WTC11 (cell line): ENCODE data around the gene NPTN.

Source experiments
- CREB1 ChIP-seq: sonication (generic); formaldehyde crosslinking; IDR thresholded peaks from 2 replicates; pipeline ENCODE4 v1.8.0; 2023; ENCODE audit warnings: mild to moderate bottlenecking, missing genetic modification reagents
- FOXP1 ChIP-seq: sonication (generic); formaldehyde crosslinking; IDR thresholded peaks from 2 replicates; pipeline ENCODE4 v1.8.0; 2022; ENCODE audit warnings: missing genetic modification reagents, mild to moderate bottlenecking, moderate library complexity, borderline replicate concordance
- IRF2 ChIP-seq: sonication (generic); formaldehyde crosslinking; IDR thresholded peaks from 2 replicates; pipeline ENCODE4 v1.8.0; 2022; ENCODE audit warnings: low read depth, missing genetic modification reagents, borderline replicate concordance
- NFE2L1 ChIP-seq: sonication (generic); formaldehyde crosslinking; IDR thresholded peaks from 2 replicates; pipeline ENCODE4 v1.8.1; 2023; ENCODE audit warnings: missing genetic modification reagents
- PRRX2 ChIP-seq: fragments of 250-450 bp; sonication (Bioruptor Pico); IDR thresholded peaks from 2 replicates; pipeline ENCODE4 v1.8.0; 2021; ENCODE audit warnings: mild to moderate bottlenecking
- SP1 ChIP-seq: sonication (generic); formaldehyde crosslinking; conservative IDR thresholded peaks from 2 replicates; pipeline ENCODE4 v1.8.1; 2022; ENCODE audit warnings: missing genetic modification reagents
- TEAD4 ChIP-seq: sonication (generic); formaldehyde crosslinking; IDR thresholded peaks from 2 replicates; pipeline ENCODE4 v1.8.0; 2022; ENCODE audit warnings: mild to moderate bottlenecking, missing genetic modification reagents
- TF ChIP-seq, protein P1 (sequence below): fragments of 200-600 bp; IDR thresholded peaks from 2 replicates; pipeline ENCODE4 v1.8.0; 2022; ENCODE audit warnings: antibody characterized with exemption
- TF ChIP-seq, protein P2 (sequence below): sonication (generic); formaldehyde crosslinking; IDR thresholded peaks from 2 replicates; pipeline ENCODE4 v1.8.1; 2023; ENCODE audit warnings: mild to moderate bottlenecking, moderate library complexity, missing genetic modification reagents
- TF ChIP-seq, protein P3 (sequence below): sonication (generic); formaldehyde crosslinking; IDR thresholded peaks from 2 replicates; pipeline ENCODE4 v1.8.0; 2023; ENCODE audit warnings: mild to moderate bottlenecking, missing genetic modification reagents
- TF ChIP-seq, protein P4 (sequence below): sonication (generic); formaldehyde crosslinking; IDR thresholded peaks from 2 replicates; pipeline ENCODE4 v1.8.1; 2022; ENCODE audit warnings: low read depth, mild to moderate bottlenecking, moderate library complexity, missing genetic modification reagents, borderline replicate concordance
- TF ChIP-seq, protein P5 (sequence below): sonication (generic); formaldehyde crosslinking; IDR thresholded peaks from 2 replicates; pipeline ENCODE4 v1.8.1; 2023; ENCODE audit warnings: mild to moderate bottlenecking, missing genetic modification reagents, borderline replicate concordance
- TF ChIP-seq, protein P6 (sequence below): sonication (generic); formaldehyde crosslinking; IDR thresholded peaks from 2 replicates; pipeline ENCODE4 v1.8.0; 2022; ENCODE audit warnings: missing genetic modification reagents

DNA sequence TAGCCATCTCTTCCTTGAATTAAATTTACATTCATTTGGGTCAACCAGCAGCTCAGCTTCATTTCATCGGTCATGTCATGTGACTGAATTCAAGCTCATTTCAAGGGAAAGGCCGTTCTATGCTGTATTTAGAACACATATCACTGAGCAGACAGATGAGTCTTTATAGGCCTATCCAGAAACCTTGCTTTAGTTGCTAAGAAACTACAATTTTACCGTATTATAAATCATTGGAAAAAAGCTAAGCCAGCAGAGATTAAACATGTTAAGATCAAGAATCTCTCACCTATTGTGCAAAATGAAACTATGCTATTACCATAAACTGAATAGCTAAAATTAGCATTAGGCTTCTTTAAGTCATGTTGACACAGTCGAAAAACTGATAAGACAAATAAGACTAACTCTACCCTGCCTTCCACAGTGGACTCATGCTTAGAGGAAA is 2.2 kb downstream of the NPTN start:
- TF ChIP-seq IRF2 (CRISPR knock-in tag), result no peak
- TF ChIP-seq, protein P1, sequence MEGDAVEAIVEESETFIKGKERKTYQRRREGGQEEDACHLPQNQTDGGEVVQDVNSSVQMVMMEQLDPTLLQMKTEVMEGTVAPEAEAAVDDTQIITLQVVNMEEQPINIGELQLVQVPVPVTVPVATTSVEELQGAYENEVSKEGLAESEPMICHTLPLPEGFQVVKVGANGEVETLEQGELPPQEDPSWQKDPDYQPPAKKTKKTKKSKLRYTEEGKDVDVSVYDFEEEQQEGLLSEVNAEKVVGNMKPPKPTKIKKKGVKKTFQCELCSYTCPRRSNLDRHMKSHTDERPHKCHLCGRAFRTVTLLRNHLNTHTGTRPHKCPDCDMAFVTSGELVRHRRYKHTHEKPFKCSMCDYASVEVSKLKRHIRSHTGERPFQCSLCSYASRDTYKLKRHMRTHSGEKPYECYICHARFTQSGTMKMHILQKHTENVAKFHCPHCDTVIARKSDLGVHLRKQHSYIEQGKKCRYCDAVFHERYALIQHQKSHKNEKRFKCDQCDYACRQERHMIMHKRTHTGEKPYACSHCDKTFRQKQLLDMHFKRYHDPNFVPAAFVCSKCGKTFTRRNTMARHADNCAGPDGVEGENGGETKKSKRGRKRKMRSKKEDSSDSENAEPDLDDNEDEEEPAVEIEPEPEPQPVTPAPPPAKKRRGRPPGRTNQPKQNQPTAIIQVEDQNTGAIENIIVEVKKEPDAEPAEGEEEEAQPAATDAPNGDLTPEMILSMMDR, result no peak
- no peak for TF ChIP-seq TEAD4 (CRISPR knock-in tag)
- TF ChIP-seq NFE2L1, result no peak
- TF ChIP-seq, protein P2, sequence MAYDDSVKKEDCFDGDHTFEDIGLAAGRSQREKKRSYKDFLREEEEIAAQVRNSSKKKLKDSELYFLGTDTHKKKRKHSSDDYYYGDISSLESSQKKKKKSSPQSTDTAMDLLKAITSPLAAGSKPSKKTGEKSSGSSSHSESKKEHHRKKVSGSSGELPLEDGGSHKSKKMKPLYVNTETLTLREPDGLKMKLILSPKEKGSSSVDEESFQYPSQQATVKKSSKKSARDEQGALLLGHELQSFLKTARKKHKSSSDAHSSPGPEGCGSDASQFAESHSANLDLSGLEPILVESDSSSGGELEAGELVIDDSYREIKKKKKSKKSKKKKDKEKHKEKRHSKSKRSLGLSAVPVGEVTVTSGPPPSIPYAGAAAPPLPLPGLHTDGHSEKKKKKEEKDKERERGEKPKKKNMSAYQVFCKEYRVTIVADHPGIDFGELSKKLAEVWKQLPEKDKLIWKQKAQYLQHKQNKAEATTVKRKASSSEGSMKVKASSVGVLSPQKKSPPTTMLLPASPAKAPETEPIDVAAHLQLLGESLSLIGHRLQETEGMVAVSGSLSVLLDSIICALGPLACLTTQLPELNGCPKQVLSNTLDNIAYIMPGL (CRISPR knock-in tag), result no peak
- TF ChIP-seq FOXP1, result no peak
- TF ChIP-seq, protein P3, sequence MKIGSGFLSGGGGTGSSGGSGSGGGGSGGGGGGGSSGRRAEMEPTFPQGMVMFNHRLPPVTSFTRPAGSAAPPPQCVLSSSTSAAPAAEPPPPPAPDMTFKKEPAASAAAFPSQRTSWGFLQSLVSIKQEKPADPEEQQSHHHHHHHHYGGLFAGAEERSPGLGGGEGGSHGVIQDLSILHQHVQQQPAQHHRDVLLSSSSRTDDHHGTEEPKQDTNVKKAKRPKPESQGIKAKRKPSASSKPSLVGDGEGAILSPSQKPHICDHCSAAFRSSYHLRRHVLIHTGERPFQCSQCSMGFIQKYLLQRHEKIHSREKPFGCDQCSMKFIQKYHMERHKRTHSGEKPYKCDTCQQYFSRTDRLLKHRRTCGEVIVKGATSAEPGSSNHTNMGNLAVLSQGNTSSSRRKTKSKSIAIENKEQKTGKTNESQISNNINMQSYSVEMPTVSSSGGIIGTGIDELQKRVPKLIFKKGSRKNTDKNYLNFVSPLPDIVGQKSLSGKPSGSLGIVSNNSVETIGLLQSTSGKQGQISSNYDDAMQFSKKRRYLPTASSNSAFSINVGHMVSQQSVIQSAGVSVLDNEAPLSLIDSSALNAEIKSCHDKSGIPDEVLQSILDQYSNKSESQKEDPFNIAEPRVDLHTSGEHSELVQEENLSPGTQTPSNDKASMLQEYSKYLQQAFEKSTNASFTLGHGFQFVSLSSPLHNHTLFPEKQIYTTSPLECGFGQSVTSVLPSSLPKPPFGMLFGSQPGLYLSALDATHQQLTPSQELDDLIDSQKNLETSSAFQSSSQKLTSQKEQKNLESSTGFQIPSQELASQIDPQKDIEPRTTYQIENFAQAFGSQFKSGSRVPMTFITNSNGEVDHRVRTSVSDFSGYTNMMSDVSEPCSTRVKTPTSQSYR (CRISPR knock-in tag), result no peak
- TF ChIP-seq, protein P4, sequence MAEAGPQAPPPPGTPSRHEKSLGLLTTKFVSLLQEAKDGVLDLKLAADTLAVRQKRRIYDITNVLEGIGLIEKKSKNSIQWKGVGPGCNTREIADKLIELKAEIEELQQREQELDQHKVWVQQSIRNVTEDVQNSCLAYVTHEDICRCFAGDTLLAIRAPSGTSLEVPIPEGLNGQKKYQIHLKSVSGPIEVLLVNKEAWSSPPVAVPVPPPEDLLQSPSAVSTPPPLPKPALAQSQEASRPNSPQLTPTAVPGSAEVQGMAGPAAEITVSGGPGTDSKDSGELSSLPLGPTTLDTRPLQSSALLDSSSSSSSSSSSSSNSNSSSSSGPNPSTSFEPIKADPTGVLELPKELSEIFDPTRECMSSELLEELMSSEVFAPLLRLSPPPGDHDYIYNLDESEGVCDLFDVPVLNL (CRISPR knock-in tag), result no peak
- TF ChIP-seq, protein P5, sequence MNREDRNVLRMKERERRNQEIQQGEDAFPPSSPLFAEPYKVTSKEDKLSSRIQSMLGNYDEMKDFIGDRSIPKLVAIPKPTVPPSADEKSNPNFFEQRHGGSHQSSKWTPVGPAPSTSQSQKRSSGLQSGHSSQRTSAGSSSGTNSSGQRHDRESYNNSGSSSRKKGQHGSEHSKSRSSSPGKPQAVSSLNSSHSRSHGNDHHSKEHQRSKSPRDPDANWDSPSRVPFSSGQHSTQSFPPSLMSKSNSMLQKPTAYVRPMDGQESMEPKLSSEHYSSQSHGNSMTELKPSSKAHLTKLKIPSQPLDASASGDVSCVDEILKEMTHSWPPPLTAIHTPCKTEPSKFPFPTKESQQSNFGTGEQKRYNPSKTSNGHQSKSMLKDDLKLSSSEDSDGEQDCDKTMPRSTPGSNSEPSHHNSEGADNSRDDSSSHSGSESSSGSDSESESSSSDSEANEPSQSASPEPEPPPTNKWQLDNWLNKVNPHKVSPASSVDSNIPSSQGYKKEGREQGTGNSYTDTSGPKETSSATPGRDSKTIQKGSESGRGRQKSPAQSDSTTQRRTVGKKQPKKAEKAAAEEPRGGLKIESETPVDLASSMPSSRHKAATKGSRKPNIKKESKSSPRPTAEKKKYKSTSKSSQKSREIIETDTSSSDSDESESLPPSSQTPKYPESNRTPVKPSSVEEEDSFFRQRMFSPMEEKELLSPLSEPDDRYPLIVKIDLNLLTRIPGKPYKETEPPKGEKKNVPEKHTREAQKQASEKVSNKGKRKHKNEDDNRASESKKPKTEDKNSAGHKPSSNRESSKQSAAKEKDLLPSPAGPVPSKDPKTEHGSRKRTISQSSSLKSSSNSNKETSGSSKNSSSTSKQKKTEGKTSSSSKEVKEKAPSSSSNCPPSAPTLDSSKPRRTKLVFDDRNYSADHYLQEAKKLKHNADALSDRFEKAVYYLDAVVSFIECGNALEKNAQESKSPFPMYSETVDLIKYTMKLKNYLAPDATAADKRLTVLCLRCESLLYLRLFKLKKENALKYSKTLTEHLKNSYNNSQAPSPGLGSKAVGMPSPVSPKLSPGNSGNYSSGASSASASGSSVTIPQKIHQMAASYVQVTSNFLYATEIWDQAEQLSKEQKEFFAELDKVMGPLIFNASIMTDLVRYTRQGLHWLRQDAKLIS, result no peak
- TF ChIP-seq PRRX2 (CRISPR knock-in tag), result no peak
- no peak for TF ChIP-seq SP1 (CRISPR knock-in tag)
- TF ChIP-seq, protein P6, sequence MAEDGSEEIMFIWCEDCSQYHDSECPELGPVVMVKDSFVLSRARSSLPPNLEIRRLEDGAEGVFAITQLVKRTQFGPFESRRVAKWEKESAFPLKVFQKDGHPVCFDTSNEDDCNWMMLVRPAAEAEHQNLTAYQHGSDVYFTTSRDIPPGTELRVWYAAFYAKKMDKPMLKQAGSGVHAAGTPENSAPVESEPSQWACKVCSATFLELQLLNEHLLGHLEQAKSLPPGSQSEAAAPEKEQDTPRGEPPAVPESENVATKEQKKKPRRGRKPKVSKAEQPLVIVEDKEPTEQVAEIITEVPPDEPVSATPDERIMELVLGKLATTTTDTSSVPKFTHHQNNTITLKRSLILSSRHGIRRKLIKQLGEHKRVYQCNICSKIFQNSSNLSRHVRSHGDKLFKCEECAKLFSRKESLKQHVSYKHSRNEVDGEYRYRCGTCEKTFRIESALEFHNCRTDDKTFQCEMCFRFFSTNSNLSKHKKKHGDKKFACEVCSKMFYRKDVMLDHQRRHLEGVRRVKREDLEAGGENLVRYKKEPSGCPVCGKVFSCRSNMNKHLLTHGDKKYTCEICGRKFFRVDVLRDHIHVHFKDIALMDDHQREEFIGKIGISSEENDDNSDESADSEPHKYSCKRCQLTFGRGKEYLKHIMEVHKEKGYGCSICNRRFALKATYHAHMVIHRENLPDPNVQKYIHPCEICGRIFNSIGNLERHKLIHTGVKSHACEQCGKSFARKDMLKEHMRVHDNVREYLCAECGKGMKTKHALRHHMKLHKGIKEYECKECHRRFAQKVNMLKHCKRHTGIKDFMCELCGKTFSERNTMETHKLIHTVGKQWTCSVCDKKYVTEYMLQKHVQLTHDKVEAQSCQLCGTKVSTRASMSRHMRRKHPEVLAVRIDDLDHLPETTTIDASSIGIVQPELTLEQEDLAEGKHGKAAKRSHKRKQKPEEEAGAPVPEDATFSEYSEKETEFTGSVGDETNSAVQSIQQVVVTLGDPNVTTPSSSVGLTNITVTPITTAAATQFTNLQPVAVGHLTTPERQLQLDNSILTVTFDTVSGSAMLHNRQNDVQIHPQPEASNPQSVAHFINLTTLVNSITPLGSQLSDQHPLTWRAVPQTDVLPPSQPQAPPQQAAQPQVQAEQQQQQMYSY (CRISPR knock-in tag), result no peak
- no peak for TF ChIP-seq CREB1
